CD4-positive, alpha-beta T cell (primary cell): ENCODE measurements around the gene PARM1. TPM values are rescaled to one million over a fixed set of nuclear protein-coding genes. Genes with fewer than 3 reads are reported as not detected.

Source experiments
- ATAC-seq: fragments of 200-7000 bp; cut with Tn5 transposase; one replicate; pipeline ENCODE4 v1.10.0; 2022; ENCODE audit warnings: mild to moderate bottlenecking; ENCODE audit not compliant: poor library complexity
- CTCF ChIA-PET: fragments of 350-600 bp; sonication (Branson Sonifier 250); formaldehyde crosslinking; loops from one replicate; lab custom pipeline; 2021; ENCODE audit warnings: antibody characterized with exemption, inconsistent platforms; lab: Charles Lee
- POLR2A ChIA-PET: fragments of 350-600 bp; sonication (Branson Sonifier 250); formaldehyde crosslinking; loops from one replicate; lab custom pipeline; 2021; ENCODE audit warnings: antibody characterized with exemption, inconsistent platforms; lab: Charles Lee
- DNase-seq, 14 experiments: peaks; one replicate each; pipeline ENCODE4 v3.0.0-alpha.2; 2013 to 2020; ENCODE audit warnings: mixed read lengths in 2 of 14
- H3K27ac ChIP-seq, 2 donors: one replicate each; pipeline versions ENCODE4 v1.5.1 to v1.7.0; 2013; ENCODE audit warnings: low read length in 2 of 2, low read depth in 1 of 2, mild to moderate bottlenecking in 1 of 2
- H3K27me3 ChIP-seq, 2 experiments: 1 replicate in 1 of 2; 2 replicates in 1 of 2; pipeline versions ENCODE4 v1.6.1 to v1.7.0; 2013; ENCODE audit warnings: low read length in 2 of 2, control low read depth in 1 of 2, mild to moderate bottlenecking in 1 of 2, moderate library complexity in 1 of 2; ENCODE audit not compliant: insufficient read depth in 2 of 2, control insufficient read depth in 1 of 2
- H3K36me3 ChIP-seq: one replicate; pipeline ENCODE4 v1.6.1; 2013; ENCODE audit warnings: low read length, control low read depth; ENCODE audit not compliant: insufficient read depth
- H3K4me1 ChIP-seq: one replicate; pipeline ENCODE4 v1.6.1; 2013; ENCODE audit warnings: low read length, control low read depth; ENCODE audit not compliant: insufficient read depth
- H3K4me3 ChIP-seq: one replicate; pipeline ENCODE4 v1.5.1; 2013; ENCODE audit warnings: mild to moderate bottlenecking, low read length, moderate library complexity
- H3K9me3 ChIP-seq, 2 experiments: 1 replicate in 1 of 2; 2 replicates in 1 of 2; pipeline versions ENCODE4 v1.6.1 to v1.7.0; 2013; ENCODE audit warnings: low read length in 2 of 2, mild to moderate bottlenecking in 2 of 2, control low read depth in 1 of 2, moderate library complexity in 1 of 2; ENCODE audit not compliant: control insufficient read depth in 1 of 2, insufficient read depth in 1 of 2
- H3K27ac Mint-ChIP-seq: one replicate; pipeline ENCODE4 v1.8.0; 2020; ENCODE audit warnings: mixed read lengths
- H3K27me3 Mint-ChIP-seq: one replicate; pipeline ENCODE4 v1.8.0; 2021; ENCODE audit warnings: mixed read lengths
- H3K36me3 Mint-ChIP-seq: one replicate; pipeline ENCODE4 v1.8.0; 2021; ENCODE audit warnings: low read depth, mixed read lengths
- H3K4me1 Mint-ChIP-seq: one replicate; pipeline ENCODE4 v1.8.0; 2021; ENCODE audit warnings: low read depth, mixed read lengths
- H3K4me3 Mint-ChIP-seq: one replicate; pipeline ENCODE4 v1.8.0; 2020; ENCODE audit warnings: mild to moderate bottlenecking, mixed read lengths
- H3K9me3 Mint-ChIP-seq: one replicate; pipeline ENCODE4 v1.8.0; 2020; ENCODE audit warnings: mixed read lengths
- intact Hi-C, 2 experiments: fragments of 100-400 bp; cut with DNase I in 1 of 2; cut with micrococcal nuclease in 1 of 2; formaldehyde crosslinking; loops; one replicate each; pipeline versions ENCODE4 v1.15.1 to v1.9.0; 2023 to 2025; cut with DNase I, micrococcal nuclease
- total RNA-seq, 174 experiments: library from RNA in 2 of 174; stranded (reverse) in 2 of 174; gene quantifications; one replicate each; pipeline ENCODE4 v1.2.3 and lab custom pipeline; 2021 to 2026
- TF ChIP-seq, protein P1 (sequence below): fragments of 200-600 bp; IDR thresholded peaks from one replicate; pipeline ENCODE4 v1.8.0; 2022; ENCODE audit warnings: antibody characterized with exemption, mild to moderate bottlenecking

Gene PARM1
- total RNA-seq, 2 experiments from 2014 or later = 0.05 to 0.06 TPM

- intact Hi-C loops = no loop called here
- no peaks in the 10 kb centered on the region for H3K27me3 ChIP-seq
- Mint-ChIP-seq H3K4me1 (no peaks in the 10 kb centered on the region), H3K9me3 (no peaks in the 10 kb centered on the region), H3K36me3 (no peaks in the 10 kb centered on the region), H3K27me3 (peaks cover 13% of the 10 kb centered on the region), H3K4me3 (no peak overlapping the region), H3K27ac (no peak overlapping the region)
- H3K4me1 ChIP-seq = no peaks in the 10 kb centered on the region
- ChIA-PET CTCF (no interaction called here), POLR2A (no interaction called here)
- no peak for DNase-seq
- TF ChIP-seq, protein P1, sequence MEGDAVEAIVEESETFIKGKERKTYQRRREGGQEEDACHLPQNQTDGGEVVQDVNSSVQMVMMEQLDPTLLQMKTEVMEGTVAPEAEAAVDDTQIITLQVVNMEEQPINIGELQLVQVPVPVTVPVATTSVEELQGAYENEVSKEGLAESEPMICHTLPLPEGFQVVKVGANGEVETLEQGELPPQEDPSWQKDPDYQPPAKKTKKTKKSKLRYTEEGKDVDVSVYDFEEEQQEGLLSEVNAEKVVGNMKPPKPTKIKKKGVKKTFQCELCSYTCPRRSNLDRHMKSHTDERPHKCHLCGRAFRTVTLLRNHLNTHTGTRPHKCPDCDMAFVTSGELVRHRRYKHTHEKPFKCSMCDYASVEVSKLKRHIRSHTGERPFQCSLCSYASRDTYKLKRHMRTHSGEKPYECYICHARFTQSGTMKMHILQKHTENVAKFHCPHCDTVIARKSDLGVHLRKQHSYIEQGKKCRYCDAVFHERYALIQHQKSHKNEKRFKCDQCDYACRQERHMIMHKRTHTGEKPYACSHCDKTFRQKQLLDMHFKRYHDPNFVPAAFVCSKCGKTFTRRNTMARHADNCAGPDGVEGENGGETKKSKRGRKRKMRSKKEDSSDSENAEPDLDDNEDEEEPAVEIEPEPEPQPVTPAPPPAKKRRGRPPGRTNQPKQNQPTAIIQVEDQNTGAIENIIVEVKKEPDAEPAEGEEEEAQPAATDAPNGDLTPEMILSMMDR = no peak
- ATAC-seq = no peak
- H3K27ac ChIP-seq = no peak overlapping the region
- no peaks in the 10 kb centered on the region for H3K9me3 ChIP-seq
- H3K4me3 ChIP-seq = no peak overlapping the region
- no peaks in the 10 kb centered on the region for H3K36me3 ChIP-seq
These were observed 11.5 kb downstream of the PARM1 start for GRCh38 chr4:74944354-74944793.

GRCh38 chr4:74946196-74946595, 13.3 kb downstream of the PARM1 start:
- ChIA-PET CTCF (no interaction called here), POLR2A (no interaction called here)
- no peaks in the 10 kb centered on the region for H3K9me3 ChIP-seq
- Mint-ChIP-seq H3K27me3 (peaks cover under 1% of the 10 kb centered on the region), H3K9me3 (no peaks in the 10 kb centered on the region), H3K27ac (no peak overlapping the region), H3K4me3 (no peak overlapping the region), H3K4me1 (no peaks in the 10 kb centered on the region), H3K36me3 (no peaks in the 10 kb centered on the region)
- no peaks in the 10 kb centered on the region for H3K36me3 ChIP-seq
- H3K27ac ChIP-seq = no peak overlapping the region
- DNase-seq = no peak
- intact Hi-C loops = no loop called here
- no peak for ATAC-seq
- H3K4me3 ChIP-seq = no peak overlapping the region
- H3K4me1 ChIP-seq = no peaks in the 10 kb centered on the region
- no peaks in the 10 kb centered on the region for H3K27me3 ChIP-seq
- TF ChIP-seq, protein P1 = no peak

DNA sequence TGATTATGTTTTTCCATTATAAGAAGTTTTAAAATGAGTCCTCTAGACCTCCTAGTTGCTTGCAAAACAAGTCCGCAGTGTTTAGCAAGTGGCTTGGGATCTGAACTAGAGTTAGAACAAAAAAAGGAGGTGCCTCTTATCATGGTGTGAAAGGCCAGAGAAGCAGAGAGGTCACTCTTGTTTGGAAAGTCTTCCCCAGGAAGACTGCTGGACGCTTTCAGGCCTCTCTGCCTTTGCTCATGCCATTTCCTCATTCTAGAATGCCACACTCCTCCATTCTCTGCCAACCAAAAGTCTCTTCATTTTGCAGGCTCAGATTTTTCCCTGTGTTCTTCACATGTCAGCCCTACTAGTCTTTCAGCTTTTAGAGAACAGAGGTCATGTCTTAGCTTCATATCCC, 14.9 kb downstream of the PARM1 start:
- TF ChIP-seq, protein P1 = no peak
- Histone ChIP-seq H3K4me3 (no peak overlapping the region), H3K27ac (no peak overlapping the region), H3K27me3 (no peaks in the 10 kb centered on the region), H3K9me3 (no peaks in the 10 kb centered on the region), H3K36me3 (no peaks in the 10 kb centered on the region), H3K4me1 (no peaks in the 10 kb centered on the region)
- ChIA-PET POLR2A (no interaction called here), CTCF (no interaction called here)
- Mint-ChIP-seq H3K27me3 (no peaks in the 10 kb centered on the region), H3K9me3 (no peaks in the 10 kb centered on the region), H3K27ac (no peak overlapping the region), H3K36me3 (no peaks in the 10 kb centered on the region), H3K4me1 (no peaks in the 10 kb centered on the region), H3K4me3 (no peak overlapping the region)
- ATAC-seq (no peak), DNase-seq (no peak)
- intact Hi-C loops = no loop called here
